Adrenal gland (tissue), 5 donors: ENCODE data around the gene RRN3.

Experiments
- CTCF ChIP-seq, 6 experiments: fragments of 450-650 bp in 4 of 6; fragments of 200-600 bp in 2 of 6; sonication (generic) in 1 of 6; IDR thresholded peaks; 1 replicate in 5 of 6; 2 replicates in 1 of 6; pipeline versions ENCODE4 v1.5.1 to v1.8.0; 2016 to 2021; ENCODE audit warnings: antibody characterized with exemption in 6 of 6, mild to moderate bottlenecking in 2 of 6, moderate library complexity in 1 of 6
- POLR2A ChIP-seq, 2 donors: fragments of 450-650 bp; IDR thresholded peaks; one replicate each; pipeline ENCODE4 v1.6.1; 2017; ENCODE audit warnings: antibody characterized with exemption in 2 of 2, mild to moderate bottlenecking in 2 of 2, moderate library complexity in 1 of 2
- donor health status: DM: no; HTN: no; CAD: no.

- TF ChIP-seq CTCF (IDR thresholded peaks at IDR 0.05) (no peak), POLR2A (IDR thresholded peaks at IDR 0.05) (no peak)
These were observed 57.1 kb downstream of the RRN3 start for GRCh38 chr16:15037003-15037402.
